GM12878 (cell line): Measurements from ENCODE around the gene CEACAM21. TPM values are rescaled to one million over a fixed set of nuclear protein-coding genes. Genes with fewer than 3 reads are reported as not detected.

ENCODE experiments used
- ATAC-seq: fragments of 200-7000 bp; cut with Tn5 transposase; 3 replicates; pipeline ENCODE4 v1.9.1; 2020; ENCODE audit warnings: mild to moderate bottlenecking, moderate library complexity
- BruUV-seq: library from RNA; stranded (reverse); fragments of 400-500 nt; replicated peaks from 2 replicates; lab custom pipeline; 2021; lab: Mats Ljungman, UMichigan
- CTCF ChIA-PET: fragments of 300-600 bp; sonication (Branson Sonifier 250); formaldehyde crosslinking; extraction: SDS; loops from one replicate; lab custom pipeline; 2021; ENCODE audit warnings: inconsistent platforms; lab: Yijun Ruan, JAX
- POLR2A ChIA-PET: fragments of 350-600 bp; formaldehyde crosslinking; extraction: SDS; loops from one replicate; lab custom pipeline; 2021; ENCODE audit warnings: inconsistent platforms; lab: Charles Lee
- RAD21 ChIA-PET: fragments of 300-600 bp; sonication (Branson Sonifier 250); formaldehyde crosslinking; loops from one replicate; lab custom pipeline; 2023; ENCODE audit warnings: antibody characterized with exemption; ENCODE audit not compliant: unreplicated experiment; lab: Charles Lee
- SMC1A ChIA-PET: fragments of 300-600 bp; sonication (Branson Sonifier 250); formaldehyde crosslinking; loops from one replicate; lab custom pipeline; 2023; ENCODE audit not compliant: unreplicated experiment, uncharacterized antibody; lab: Charles Lee
- DNase-seq: peaks from one replicate; pipeline ENCODE4 v3.0.0-alpha.2; 2011; ENCODE audit warnings: low read depth, low spot score
- FAIRE-seq: peaks from 3 replicates; lab custom pipeline; 2011; peaks lifted over from hg19 to GRCh38; lab: Jason Lieb, UNC
- H2AFZ ChIP-seq: 2 replicates; pipeline ENCODE4 v1.6.0; 2011; ENCODE audit warnings: low read depth, low read length, control low read depth; ENCODE audit not compliant: control insufficient read depth
- H3K27ac ChIP-seq: 2 replicates; pipeline ENCODE4 v1.5.1; 2011; ENCODE audit warnings: control low read depth; ENCODE audit not compliant: control insufficient read depth, insufficient read depth
- H3K27me3 ChIP-seq, 2 experiments: replicated peaks in 1 of 2; 2 replicates each; pipeline versions ENCODE4 v1.6.0 to v1.6.1; 2011; ENCODE audit warnings: low read length in 1 of 2; ENCODE audit not compliant: control insufficient read depth in 2 of 2, insufficient read depth in 2 of 2
- H3K36me3 ChIP-seq, 2 experiments: 2 replicates each; pipeline ENCODE4 v1.5.1; 2011; ENCODE audit warnings: low read length in 1 of 2; ENCODE audit not compliant: control insufficient read depth in 2 of 2, insufficient read depth in 2 of 2
- H3K4me1 ChIP-seq: 2 replicates; pipeline ENCODE4 v1.6.1; 2011; ENCODE audit warnings: mild to moderate bottlenecking, low read length, moderate library complexity, mixed read lengths; ENCODE audit not compliant: control insufficient read depth, insufficient read depth
- H3K4me2 ChIP-seq: 2 replicates; pipeline ENCODE4 v1.6.0; 2011; ENCODE audit warnings: control low read depth; ENCODE audit not compliant: control insufficient read depth, insufficient read depth
- H3K4me3 ChIP-seq: fragments of 200-600 bp; sonication (generic); 2 replicates; pipeline ENCODE4 v1.5.1; 2016
- H3K79me2 ChIP-seq: 2 replicates; pipeline ENCODE4 v1.6.0; 2011; ENCODE audit warnings: low read length; ENCODE audit not compliant: control insufficient read depth, insufficient read depth
- H3K9ac ChIP-seq: 2 replicates; pipeline ENCODE4 v1.8.0; 2011; ENCODE audit warnings: low read length, control low read depth, mixed read lengths; ENCODE audit not compliant: control insufficient read depth, insufficient read depth
- H3K9me3 ChIP-seq: replicated peaks from 3 replicates; pipeline ENCODE4 v1.5.1; 2011; ENCODE audit warnings: mild to moderate bottlenecking, low read length; ENCODE audit not compliant: control insufficient read depth, insufficient read depth
- H4K20me1 ChIP-seq: 2 replicates; pipeline ENCODE4 v1.6.0; 2011; ENCODE audit not compliant: control insufficient read depth, insufficient read depth
- RELA ChIP-seq: fragments of 450-650 bp; IDR thresholded peaks from 2 replicates; pipeline ENCODE4 v1.8.0; 2014; ENCODE audit warnings: borderline replicate concordance; ENCODE audit not compliant: partially characterized antibody
- WGBS: methylation state at CpG from one replicate; pipeline ENCODE4 v1.1.6; 2016; ENCODE audit warnings: low lambda C conversion rate; ENCODE audit not compliant: insufficient replicate concordance, insufficient coverage; ENCODE audit errors: missing lambda C conversion rate; 5-methylcytosine and 5-hydroxymethylcytosine counted together
- in situ Hi-C: fragments of 300-500 bp; cut with MboI; formaldehyde crosslinking; loops from 9 replicates; pipeline ENCODE4 v1.14.3; 2018; ENCODE audit warnings: mixed read lengths
- intact Hi-C: fragments of 100-400 bp; cut with micrococcal nuclease; formaldehyde crosslinking; loops from one replicate; pipeline ENCODE4 v1.14.2; 2022; ENCODE audit not compliant: unreplicated experiment
- polyA plus RNA-seq, 11 experiments: library from polyadenylated mRNA; depleted of rRNA in 4 of 11; unstranded in 6 of 11; stranded (reverse) in 5 of 11; fragments of >200 nt; fragmentation: Nextera tagmentation in 4 of 11; fragmentation: Illumina TruSeq in 1 of 11; extraction: Ambion mirVana in 4 of 11; extraction: Trizol in 1 of 11; gene quantifications; 1 replicate in 1 of 11; 2 replicates in 10 of 11; pipeline versions ENCODE4 v1.2.1 to v1.2.3, GENCODE V29; 2011 to 2016; ENCODE audit warnings: inconsistent platforms in 2 of 11, missing spikeins in 2 of 11, low read depth in 1 of 11
- total RNA-seq, 4 experiments: library from RNA; depleted of rRNA in 3 of 4; stranded (reverse); fragments of >200 nt in 3 of 4; fragmentation: Illumina TruSeq in 1 of 4; extraction: Trizol in 1 of 4; gene quantifications; 2 replicates each; pipeline versions ENCODE4 v1.2.1 to v1.2.3, GENCODE V29; 2013 to 2021
- TF ChIP-seq, protein P1 (sequence below): IDR thresholded peaks from 2 replicates; pipeline ENCODE4 v1.6.1; 2012; ENCODE audit warnings: mild to moderate bottlenecking, low read depth, low read length

Gene CEACAM21
- total and polyA plus RNA-seq, 10 of the 15 experiments (the other 5 are each of a cell fraction or from before 2014, with no cell fraction given) = 0.87 to 13.6 (median 8.1) TPM

DNA sequence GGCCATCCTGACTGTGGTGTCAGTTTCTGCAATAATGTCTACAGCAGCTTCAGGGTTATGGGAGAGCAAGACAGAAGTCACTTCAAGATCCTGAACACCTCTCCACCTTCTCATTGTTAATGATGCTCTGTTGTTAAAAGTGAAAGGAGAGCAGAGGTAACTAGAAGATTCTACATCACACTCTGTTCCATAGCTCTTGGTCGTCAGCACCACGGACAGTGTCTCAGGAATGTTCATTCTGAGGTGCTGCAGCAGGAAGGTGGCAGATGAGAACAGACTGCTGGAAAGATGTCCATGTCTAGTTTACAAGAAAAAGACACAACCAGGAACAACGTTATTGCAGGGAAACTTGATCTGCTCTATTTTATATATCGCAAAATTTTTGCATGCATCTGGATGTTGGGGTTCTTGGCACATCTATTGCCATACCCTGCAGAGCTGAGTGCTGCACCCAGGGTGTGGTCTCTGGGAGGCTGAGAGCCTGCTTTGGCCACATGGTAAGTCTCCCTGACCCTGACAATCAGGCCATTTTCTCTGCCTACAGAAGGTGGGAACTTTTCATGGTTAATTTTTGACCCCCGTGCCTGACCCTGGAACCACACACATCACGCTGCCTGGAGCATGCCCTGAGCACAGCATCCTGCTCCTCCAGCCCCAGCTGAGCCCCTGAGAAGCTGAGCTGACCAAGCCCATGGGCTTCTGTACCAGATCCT is 12.7 kb downstream of the CEACAM21 start:
- FAIRE-seq (peak; percentile 59), ATAC-seq (peak; percentile 42; the same call in 2 of the 3 replicates), DNase-seq (no peak)
- Histone ChIP-seq H3K27me3 (no peaks in the 10 kb centered on the region), H3K9me3 (no peaks in the 10 kb centered on the region), H3K4me1 (no peaks in the 10 kb centered on the region), H3K79me2 (no peaks in the 10 kb centered on the region), H3K36me3 (no peaks in the 10 kb centered on the region), H2AFZ (no peak overlapping the region), H3K4me3 (no peak overlapping the region), H4K20me1 (no peaks in the 10 kb centered on the region; the same call in 1 of the 2 replicates), H3K9ac (no peak overlapping the region), H3K4me2 (no peak overlapping the region), H3K27ac (no peak overlapping the region)
- in situ Hi-C loops (no loop called here), intact Hi-C loops (no loop called here)
- ChIA-PET CTCF (interaction anchor here (2.0 kb wide), 1 partner anchor 9 kb away, joined by 14 read pairs; no protein-coding TSS in a partner anchor), RAD21 (no interaction called here), SMC1A (no interaction called here), POLR2A (no interaction called here)
- TF ChIP-seq RELA = no peak
- TF ChIP-seq, protein P1, sequence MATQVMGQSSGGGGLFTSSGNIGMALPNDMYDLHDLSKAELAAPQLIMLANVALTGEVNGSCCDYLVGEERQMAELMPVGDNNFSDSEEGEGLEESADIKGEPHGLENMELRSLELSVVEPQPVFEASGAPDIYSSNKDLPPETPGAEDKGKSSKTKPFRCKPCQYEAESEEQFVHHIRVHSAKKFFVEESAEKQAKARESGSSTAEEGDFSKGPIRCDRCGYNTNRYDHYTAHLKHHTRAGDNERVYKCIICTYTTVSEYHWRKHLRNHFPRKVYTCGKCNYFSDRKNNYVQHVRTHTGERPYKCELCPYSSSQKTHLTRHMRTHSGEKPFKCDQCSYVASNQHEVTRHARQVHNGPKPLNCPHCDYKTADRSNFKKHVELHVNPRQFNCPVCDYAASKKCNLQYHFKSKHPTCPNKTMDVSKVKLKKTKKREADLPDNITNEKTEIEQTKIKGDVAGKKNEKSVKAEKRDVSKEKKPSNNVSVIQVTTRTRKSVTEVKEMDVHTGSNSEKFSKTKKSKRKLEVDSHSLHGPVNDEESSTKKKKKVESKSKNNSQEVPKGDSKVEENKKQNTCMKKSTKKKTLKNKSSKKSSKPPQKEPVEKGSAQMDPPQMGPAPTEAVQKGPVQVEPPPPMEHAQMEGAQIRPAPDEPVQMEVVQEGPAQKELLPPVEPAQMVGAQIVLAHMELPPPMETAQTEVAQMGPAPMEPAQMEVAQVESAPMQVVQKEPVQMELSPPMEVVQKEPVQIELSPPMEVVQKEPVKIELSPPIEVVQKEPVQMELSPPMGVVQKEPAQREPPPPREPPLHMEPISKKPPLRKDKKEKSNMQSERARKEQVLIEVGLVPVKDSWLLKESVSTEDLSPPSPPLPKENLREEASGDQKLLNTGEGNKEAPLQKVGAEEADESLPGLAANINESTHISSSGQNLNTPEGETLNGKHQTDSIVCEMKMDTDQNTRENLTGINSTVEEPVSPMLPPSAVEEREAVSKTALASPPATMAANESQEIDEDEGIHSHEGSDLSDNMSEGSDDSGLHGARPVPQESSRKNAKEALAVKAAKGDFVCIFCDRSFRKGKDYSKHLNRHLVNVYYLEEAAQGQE = peak; percentile 92
- BruUV-seq = no TSS peak
- 15% methylated on average over 6 of the region's 6 CpGs for WGBS
